T follicular helper cell (primary cell): Measurements from ENCODE around the gene KRTAP17-1.
"Not testable (repeated sequence)": the region's sequence is repeated elsewhere in the genome, so short reads cannot be mapped to it uniquely, and the experiment has no call there.

Source experiments
- DNase-seq: peaks from one replicate; pipeline ENCODE4 v3.0.0-alpha.2; 2020; ENCODE audit warnings: low read depth

The KRTAP17-1 gene

DNA sequence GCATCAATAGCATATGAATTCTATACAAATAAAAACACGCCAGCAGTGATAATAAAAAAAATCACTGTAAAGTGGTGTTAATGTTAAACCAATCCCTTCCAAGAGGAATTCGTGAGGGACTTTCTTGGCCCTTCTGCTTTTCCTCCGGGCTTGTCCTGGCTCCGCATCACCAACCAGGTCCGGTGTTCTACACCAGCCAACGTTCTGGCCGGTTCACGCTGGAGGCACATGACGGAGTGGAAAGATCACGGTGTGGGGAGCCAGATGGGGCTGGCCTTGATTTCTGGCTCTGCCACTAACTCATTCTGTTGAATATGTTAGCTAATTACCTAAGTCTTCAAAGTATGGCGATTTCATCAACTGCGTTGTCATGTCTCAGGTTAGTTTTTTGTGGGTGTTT lies 11.4 kb downstream of the KRTAP17-1 start:
- no peak for DNase-seq

DNA sequence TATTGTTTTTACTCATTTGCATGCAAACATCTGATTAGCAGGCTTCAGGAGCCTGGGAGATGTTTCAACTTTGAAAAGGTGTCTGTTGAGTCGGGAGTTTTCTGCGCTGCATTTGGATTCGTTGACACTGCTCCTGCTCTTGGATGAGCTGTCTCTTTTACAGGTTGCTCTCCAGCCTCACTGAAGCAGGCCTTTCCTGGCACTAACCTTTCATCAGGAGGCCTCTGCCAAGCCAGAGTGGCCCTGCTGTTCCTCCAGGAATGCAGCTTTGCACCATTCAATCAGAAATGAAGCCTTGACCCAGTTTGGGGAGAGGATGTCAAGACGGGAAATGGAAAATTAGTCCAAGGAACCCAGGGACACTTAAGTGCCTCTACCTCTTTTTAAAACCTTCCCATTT lies 12.5 kb downstream of the KRTAP17-1 start:
- DNase-seq: no peak

DNA sequence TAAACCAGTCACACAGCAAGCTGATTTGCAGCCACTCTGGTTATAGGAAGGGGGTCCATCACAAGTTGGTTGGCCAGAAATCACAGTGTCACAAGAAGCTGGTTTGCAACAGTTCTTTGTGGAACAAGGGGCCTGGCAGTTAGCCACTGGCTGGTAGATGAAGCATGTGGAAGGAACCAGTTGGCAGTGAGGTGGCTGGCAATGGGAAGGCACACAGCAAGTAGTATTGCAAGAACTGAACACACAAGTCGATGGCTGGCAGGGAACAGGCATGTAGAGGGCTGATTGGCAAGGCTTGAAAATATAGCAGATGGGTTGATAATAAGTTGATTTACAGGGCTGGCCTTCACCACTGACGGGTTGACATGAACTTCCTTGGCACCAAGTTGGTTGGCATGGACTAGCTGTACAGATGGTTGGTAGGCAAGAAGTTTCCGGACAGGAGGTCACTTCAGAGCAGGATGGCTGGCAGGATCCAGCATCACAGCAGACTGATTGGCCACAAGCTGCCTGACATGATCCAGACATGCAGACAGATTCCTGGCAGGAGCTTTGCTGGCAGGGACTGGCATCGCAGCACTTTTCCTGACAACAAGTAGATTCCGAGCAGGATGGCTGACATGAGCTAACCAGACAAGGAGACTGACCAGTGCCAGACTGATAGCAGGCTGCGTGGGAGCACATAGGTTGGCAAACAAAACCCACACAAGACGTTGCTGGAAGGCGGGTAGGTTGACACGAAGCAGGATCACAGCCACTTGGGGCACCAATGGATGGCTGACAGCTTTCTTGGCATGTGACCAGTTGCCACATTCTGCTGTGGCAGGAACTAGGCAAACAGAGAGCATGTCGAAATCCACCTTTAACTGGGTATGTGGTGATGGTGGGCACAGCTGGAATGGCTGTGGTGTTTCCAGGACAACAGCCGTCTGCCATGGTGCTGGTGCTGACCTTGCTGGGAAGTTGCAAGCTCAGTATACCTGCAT lies 13.3 kb downstream of the KRTAP17-1 start, which contains the start of gene KRTAP29-1:
KRTAP29-1 (minus strand) TSS at position 936 of the 986 bp plus-strand sequence; CDS start at position 936, 0 bp downstream.
- DNase-seq: no peak

DNA sequence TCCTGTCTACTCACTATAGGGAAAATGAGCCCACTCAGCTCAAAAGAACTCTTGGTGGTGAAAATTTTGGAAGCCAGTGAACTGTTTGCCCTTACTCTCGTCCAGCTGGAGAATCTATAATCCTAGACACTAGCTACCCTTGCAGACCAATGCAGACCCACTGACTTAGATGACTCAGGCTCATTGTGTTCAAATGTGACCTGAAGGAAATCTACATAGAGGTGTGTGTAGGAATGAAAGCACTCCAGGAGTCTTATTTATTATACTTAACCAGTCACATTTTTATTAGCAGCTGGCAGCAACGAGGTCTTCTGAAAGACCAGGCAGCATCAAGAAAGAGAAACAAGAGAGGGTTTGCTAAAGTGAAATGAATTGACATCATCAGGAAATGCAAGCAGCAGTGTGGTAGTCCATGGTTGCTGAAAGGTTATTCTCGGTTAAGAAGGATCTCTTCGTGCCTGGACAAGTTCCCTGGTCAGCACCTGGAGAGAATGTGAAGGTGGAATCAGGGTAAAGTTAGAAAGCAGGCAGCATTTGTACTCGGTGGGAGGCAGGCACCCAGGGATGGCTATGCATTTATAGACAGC lies 14.2 kb downstream of the KRTAP17-1 start:
- DNase-seq: no peak

DNA sequence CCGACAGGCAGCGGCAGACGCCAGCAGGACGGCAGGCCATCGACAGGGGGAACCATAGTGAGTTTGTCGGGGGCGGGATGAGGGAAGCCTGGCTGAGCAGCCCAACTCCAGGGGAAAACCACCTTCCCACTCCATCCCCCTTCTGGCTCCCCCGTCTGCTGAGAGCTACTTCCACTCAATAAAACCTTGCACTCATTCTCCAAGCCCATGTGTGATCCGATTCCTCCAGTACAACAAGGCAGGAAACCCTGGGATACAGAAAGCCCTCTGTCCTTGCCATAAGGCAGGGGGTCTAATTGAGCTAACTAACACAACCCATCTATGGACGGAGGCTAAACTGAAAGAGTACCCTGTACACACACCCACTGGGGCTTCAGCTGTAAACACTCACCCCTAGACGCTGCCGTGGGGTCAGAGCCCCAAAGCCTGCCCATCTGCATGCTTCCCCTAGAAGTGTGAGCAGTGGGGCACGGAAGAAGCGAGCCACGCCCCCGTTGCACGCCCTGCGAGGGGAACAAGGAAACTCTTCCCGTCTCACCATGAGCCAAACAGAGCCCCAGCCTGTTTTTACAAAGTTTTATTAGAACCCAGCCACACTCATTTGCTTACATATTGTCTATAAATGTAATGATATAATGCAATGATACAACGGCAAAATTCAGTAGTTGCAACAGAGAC lies 16.9 kb downstream of the KRTAP17-1 start:
- DNase-seq: no peak

DNA sequence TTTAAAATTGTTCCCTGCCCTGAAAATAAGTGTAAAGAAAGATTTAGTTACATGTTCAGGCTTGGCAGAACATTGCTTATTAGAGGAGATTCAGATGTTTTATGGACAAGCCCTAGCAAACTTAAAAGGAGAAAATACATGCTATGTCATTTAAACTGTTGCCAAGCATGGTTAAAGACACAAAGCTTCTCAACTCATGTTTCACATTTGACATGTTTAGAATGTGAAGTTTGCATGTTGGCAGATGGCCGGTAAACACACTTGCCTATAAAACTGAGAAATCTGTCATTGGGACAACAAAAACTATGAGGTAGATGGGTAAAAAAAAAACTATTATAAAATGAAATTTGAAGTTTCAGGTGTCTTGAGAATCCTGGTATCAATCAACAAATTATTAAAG lies 18.7 kb downstream of the KRTAP17-1 start:
- DNase-seq: no peak

DNA sequence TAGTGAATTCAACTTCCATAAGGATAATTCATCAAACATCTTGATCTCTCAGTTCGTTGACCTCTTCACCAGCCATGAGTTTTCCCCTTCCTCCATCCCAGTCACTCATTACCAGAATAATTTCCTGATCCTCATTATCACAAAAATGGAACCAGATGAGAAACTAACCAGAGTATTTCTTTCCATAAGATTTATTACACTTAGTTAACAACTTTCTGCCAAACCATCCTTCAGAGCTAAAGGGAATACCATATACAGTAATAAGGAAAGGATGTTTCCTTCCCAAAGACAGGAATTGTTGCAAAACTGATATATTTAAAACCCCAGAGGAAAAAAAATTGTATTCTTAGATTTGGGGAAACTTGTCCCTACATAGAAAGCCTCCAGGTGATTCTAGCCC lies 21.5 kb downstream of the KRTAP17-1 start:
- DNase-seq: no peak

DNA sequence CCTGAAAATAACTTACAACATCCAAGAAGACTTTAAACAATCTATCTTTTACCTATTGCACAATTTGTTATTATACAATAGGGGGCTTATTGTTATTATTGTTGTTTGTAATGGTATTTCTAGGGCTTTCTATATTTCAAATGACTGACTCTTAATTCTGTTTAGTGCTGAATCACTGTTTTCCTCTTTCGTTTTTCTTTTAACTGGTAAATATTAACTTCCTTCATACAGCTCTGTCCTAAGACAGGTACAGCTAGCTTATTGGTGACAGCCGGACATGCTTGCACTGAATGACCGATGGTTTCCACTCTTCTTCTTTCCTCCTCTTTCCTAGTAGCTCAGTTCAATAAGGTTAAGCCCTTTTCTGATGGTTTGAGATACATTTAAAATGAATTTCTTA lies 28.5 kb downstream of the KRTAP17-1 start:
- DNase-seq: no peak

DNA sequence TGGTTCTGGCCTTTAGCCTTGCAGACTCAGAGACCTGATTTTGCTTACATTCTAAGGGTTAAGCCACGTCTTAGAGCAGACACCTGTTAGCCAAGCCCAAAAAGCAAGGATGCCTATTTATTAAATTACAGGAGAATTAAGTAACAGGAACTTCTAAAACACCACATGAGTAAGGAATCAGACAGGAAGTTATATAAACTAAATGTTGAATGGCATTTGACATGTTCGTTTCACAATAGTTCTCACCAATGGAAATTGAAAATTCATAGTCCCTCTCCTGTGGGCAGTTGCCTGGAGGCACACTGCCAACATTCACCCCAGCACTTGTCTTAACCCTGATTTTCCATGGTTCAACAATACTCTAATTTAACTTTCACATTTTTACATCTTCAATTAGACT lies 31.0 kb downstream of the KRTAP17-1 start:
- no peak for DNase-seq

DNA sequence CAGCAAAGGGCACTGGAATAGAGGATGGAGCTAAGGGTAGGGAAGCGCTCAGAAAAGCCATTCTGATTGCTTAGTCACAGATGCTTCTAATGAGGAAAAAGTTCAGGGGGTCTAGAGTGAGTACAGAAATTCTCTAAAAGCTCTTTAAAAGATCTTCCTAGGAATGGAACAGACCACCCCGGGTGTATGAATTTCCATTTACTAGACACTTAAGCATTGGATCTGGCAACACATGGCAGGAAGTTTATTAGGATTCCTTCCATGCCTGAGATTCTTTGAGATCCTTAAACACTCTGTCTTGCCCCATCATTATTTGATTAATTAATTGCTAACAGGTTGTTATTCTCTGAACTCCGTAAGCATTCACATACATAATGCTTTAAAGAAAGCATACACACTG lies 31.5 kb downstream of the KRTAP17-1 start:
- DNase-seq: no peak

DNA sequence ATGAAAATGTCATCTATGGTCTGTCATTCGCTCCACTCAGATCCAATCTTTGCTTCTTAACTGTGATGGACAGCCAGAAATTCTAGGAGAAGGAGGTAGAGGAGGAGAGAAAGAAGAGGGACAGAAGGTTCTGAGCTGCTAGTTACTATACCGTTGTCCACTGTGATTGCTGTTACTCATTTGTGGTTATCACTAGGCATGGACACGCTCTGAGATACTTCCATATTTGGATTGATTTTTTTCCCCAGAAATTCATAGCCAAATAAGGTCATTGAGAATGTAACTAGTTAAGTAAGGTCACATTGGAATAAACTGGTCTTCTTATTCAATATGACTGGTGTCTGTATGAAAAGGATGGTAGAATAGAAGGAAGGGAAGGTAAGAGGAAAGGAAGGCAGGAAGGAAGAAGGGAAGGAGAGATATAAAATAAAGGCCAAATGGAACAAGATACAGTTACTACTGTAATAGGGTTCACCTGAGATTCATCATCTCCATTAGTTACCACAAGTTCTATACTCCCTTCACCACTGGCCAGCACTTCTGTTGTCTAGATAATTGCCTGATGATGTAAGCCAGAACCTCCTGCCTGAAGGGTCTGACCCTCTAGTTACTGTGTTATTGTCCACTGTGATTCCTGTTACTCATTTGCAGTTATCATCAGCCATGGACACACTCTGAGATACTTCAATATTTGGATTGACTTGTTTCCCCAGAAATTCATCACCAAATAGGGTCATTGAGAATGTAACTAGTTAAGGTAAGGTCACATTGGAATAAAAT lies 37.1 kb downstream of the KRTAP17-1 start:
- DNase-seq: no peak

DNA sequence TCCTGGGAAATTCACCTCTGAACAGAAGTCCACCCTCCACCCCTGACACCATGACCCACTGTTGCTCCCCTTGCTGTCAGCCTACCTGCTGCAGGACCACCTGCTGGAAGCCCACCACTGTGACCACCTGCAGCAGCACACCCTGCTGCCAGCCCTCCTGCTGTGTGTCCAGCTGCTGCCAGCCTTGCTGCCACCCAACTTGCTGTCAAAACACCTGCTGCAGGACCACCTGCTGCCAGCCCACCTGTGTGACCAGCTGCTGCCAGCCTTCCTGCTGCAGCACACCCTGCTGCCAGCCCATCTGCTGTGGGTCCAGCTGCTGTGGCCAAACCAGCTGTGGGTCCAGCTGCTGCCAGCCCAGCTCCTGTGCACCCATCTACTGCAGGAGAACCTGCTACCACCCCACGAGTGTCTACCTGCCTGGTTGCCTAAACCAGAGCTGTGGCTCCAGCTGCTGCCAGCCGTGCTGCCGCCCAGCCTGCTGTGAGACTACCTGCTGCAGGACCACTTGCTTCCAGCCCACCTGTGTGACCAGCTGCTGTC lies 39.8 kb downstream of the KRTAP17-1 start, which contains the start of gene KRTAP9-7:
KRTAP9-7 (plus strand) TSS at position 51 of the 543 bp plus-strand sequence; CDS start at position 51, 0 bp downstream.
- not testable (repeated sequence) for DNase-seq

DNA sequence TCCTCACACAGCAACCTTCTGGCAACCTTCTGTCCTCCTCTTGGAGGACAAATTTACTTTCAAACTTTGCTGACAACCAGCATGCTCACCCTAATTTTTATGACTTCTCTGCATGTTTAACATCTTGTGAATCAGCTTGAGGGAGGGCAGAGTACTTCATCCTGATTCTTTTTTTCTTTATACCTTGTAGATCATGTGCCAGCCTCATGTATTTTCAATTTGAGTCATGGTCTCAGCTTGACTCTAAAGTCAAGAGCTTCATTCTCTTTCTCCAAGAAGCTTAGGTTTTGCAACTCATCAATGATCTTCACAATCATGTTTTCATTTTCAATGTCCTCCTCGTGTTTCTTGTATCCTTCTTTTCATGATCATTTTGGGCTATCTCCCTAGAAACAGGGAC lies 43.7 kb downstream of the KRTAP17-1 start:
- DNase-seq: no peak

DNA sequence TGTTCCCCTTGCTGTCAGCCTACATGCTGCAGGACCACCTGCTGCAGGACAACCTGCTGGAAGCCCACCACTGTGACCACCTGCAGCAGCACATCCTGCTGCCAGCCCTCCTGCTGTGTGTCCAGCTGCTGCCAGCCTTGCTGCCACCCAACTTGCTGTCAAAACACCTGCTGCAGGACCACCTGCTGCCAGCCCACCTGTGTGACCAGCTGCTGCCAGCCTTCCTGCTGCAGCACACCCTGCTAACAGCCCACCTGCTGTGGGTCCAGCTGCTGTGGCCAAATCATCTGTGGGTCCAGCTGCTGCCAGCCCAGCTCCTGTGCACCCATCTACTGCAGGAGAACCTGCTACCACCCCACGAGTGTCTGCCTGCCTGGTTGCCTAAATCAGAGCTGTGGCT lies 44.2 kb downstream of the KRTAP17-1 start:
- not testable (repeated sequence) for DNase-seq

DNA sequence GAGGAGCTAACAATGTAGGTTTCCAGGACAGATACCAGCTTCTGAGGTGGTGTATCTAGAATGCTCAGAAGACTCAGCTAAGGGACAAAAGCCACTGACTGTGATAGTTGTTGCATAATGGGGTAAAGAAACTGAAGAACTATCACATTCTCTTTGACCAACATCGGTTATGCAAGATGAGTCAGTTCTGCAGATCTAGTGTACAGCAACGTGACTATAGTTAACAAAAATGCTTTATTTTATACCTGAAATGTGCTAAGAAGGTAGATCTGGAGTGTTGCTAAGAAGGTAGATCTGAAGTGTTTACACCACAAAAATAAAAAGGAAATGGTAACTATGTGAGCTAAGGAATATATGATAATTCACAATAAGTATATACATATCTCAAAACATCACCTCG lies 47.8 kb downstream of the KRTAP17-1 start:
- no peak for DNase-seq

DNA sequence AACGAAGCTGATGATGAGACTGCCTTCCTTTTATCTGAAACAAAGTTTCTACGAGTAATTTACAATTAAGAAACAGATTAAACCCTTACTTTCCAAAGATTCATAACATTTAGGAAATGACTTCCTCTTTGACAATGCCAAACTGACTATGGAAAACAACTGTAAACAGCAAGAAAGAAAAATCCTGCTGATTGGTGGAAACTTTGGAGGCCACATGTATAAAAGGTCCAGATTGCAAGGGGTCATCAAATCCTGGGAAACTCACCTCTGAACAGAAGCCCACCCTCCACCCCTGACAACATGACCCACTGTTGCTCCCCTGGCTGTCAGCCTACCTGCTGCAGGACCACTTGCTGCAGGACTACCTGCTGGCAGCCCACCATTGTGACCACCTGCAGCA lies 50.4 kb downstream of the KRTAP17-1 start, which contains the start of gene KRTAP9-6:
KRTAP9-6 (plus strand) TSS at position 301 of the 400 bp plus-strand sequence; CDS start at position 301, 0 bp downstream.
- DNase-seq: no peak
